Activated naive CD8-positive, alpha-beta T cell treated with anti-CD3 and anti-CD28 coated beads for 36 hours (primary cell): ENCODE data around the gene MUC4. TPM values are rescaled to one million over a fixed set of nuclear protein-coding genes. Genes with fewer than 3 reads are reported as not detected.

ENCODE experiments used
- total RNA-seq, 2 experiments: library from RNA; stranded (reverse); gene quantifications; one replicate each; pipeline ENCODE4 v1.2.3, GENCODE V29; 2021

Gene MUC4
- total RNA-seq, 2 experiments from 2014 or later: 0.08 to 0.14 TPM

Other genes starting within 250 kb of the MUC4 start
- gene APOD, start 228.0 kb downstream of the MUC4 start, total RNA-seq: not detected
- under 1 TPM; 0.26 to 0.29 TPM for gene MUC20, start 91.0 kb downstream of the MUC4 start, total RNA-seq
- 10 to 100 TPM; 34.6 to 35.1 TPM for gene TNK2, start 96.6 kb upstream of the MUC4 start, total RNA-seq